Keratinocyte (primary cell): ENCODE results near the gene DRAP1. TPM values are rescaled to one million over a fixed set of nuclear protein-coding genes. Genes with fewer than 3 reads are reported as not detected.

Experiments
- DNase-seq: peaks from one replicate; pipeline ENCODE4 v3.0.0-alpha.2; 2011; ENCODE audit warnings: low read depth, missing footprints, low spot score
- FAIRE-seq: peaks from 2 replicates; lab custom pipeline; 2011; peaks lifted over from hg19 to GRCh38; lab: Jason Lieb, UNC
- H2AFZ ChIP-seq: 2 replicates; pipeline ENCODE4 v1.6.0; 2012; ENCODE audit warnings: low read length, control low read depth, inconsistent platforms; ENCODE audit not compliant: control insufficient read depth
- H3K27ac ChIP-seq: 2 replicates; pipeline ENCODE4 v1.5.1; 2011; ENCODE audit warnings: low read length; ENCODE audit not compliant: control insufficient read depth, insufficient read depth
- H3K27me3 ChIP-seq: 3 replicates; pipeline ENCODE4 v1.6.0; 2011; ENCODE audit warnings: low read length; ENCODE audit not compliant: control insufficient read depth, insufficient read depth; ENCODE audit errors: extremely low read depth
- H3K36me3 ChIP-seq, 2 experiments: 2 replicates in 1 of 2; 3 replicates in 1 of 2; pipeline ENCODE4 v1.5.1; 2011; ENCODE audit warnings: low read length in 2 of 2, mild to moderate bottlenecking in 1 of 2; ENCODE audit not compliant: control insufficient read depth in 2 of 2, insufficient read depth in 2 of 2; ENCODE audit errors: extremely low read depth in 1 of 2
- H3K4me1 ChIP-seq: 3 replicates; pipeline ENCODE4 v1.5.1; 2011; ENCODE audit warnings: low read length; ENCODE audit not compliant: control insufficient read depth, insufficient read depth; ENCODE audit errors: extremely low read depth
- H3K4me2 ChIP-seq: 3 replicates; pipeline ENCODE4 v1.6.0; 2011; ENCODE audit warnings: low read depth, low read length; ENCODE audit not compliant: control insufficient read depth, insufficient read depth; ENCODE audit errors: extremely low read depth
- H3K4me3 ChIP-seq, 3 experiments: fragments of 200-600 bp in 1 of 3; sonication (generic) in 1 of 3; 2 replicates in 2 of 3; 3 replicates in 1 of 3; pipeline ENCODE4 v1.5.1; 2011 to 2016; ENCODE audit warnings: low read length in 3 of 3, mild to moderate bottlenecking in 3 of 3, control low read depth in 2 of 3, inconsistent platforms in 1 of 3, low read depth in 1 of 3, mixed read lengths in 1 of 3, mixed run types in 1 of 3, moderate library complexity in 1 of 3; ENCODE audit not compliant: control insufficient read depth in 2 of 3, insufficient read depth in 2 of 3; ENCODE audit errors: extremely low read depth in 1 of 3
- H3K79me2 ChIP-seq: 2 replicates; pipeline ENCODE4 v1.6.0; 2012; ENCODE audit warnings: low read length; ENCODE audit not compliant: control insufficient read depth, insufficient read depth
- H3K9ac ChIP-seq: 3 replicates; pipeline ENCODE4 v1.6.0; 2011; ENCODE audit warnings: low read length; ENCODE audit not compliant: control insufficient read depth, insufficient read depth; ENCODE audit errors: extremely low read depth
- H3K9me1 ChIP-seq: 3 replicates; pipeline ENCODE4 v1.6.0; 2011; ENCODE audit warnings: low read length; ENCODE audit not compliant: control insufficient read depth, insufficient read depth; ENCODE audit errors: extremely low read depth
- H3K9me3 ChIP-seq: 2 replicates; pipeline ENCODE4 v1.5.1; 2012; ENCODE audit warnings: low read depth, low read length; ENCODE audit not compliant: control insufficient read depth
- H4K20me1 ChIP-seq: 3 replicates; pipeline ENCODE4 v1.6.0; 2011; ENCODE audit warnings: low read length; ENCODE audit not compliant: control insufficient read depth, insufficient read depth; ENCODE audit errors: extremely low read depth
- CTCF ChIP-seq, 3 experiments: IDR thresholded peaks in 1 of 3; conservative IDR thresholded peaks in 1 of 3; optimal IDR thresholded peaks in 1 of 3; 2 replicates in 2 of 3; 3 replicates in 1 of 3; pipeline versions ENCODE3 to v1.5.1; 2011; ENCODE audit warnings: low read length in 3 of 3, mild to moderate bottlenecking in 3 of 3, moderate library complexity in 2 of 3, control low read depth in 1 of 3, inconsistent platforms in 1 of 3; ENCODE audit not compliant: insufficient read depth in 2 of 3; ENCODE audit errors: extremely low read depth in 1 of 3
- EZH2 ChIP-seq: IDR thresholded peaks from one replicate; pipeline ENCODE4 v1.6.1; 2012; ENCODE audit warnings: inconsistent platforms, mild to moderate bottlenecking, low read length, moderate library complexity
- dilution Hi-C: fragments of 300-500 bp; cut with MboI; formaldehyde crosslinking; loops from one replicate; pipeline ENCODE4 v1.7.0; 2020; ENCODE audit warnings: low sequenced_read_pairs; ENCODE audit not compliant: extremely low pct_ligation_motif_present
- polyA plus RNA-seq, 5 experiments: library from polyadenylated mRNA; depleted of rRNA in 3 of 5; stranded (reverse) in 3 of 5; stranded (forward) in 1 of 5; unstranded in 1 of 5; fragments of >200 nt; gene quantifications; 1 replicate in 1 of 5; 2 replicates in 3 of 5; 3 replicates in 1 of 5; pipeline versions ENCODE4 v1.2.1 to v1.2.3, GENCODE V29; 2011 to 2012; ENCODE audit warnings: missing spikeins in 2 of 5, low read depth in 1 of 5, low replicate concordance in 1 of 5

DRAP1 gene
- polyA plus RNA-seq, 1 donor (not counting 4 experiments of a cell fraction or from before 2014, with no cell fraction given), result 135 TPM

DNA sequence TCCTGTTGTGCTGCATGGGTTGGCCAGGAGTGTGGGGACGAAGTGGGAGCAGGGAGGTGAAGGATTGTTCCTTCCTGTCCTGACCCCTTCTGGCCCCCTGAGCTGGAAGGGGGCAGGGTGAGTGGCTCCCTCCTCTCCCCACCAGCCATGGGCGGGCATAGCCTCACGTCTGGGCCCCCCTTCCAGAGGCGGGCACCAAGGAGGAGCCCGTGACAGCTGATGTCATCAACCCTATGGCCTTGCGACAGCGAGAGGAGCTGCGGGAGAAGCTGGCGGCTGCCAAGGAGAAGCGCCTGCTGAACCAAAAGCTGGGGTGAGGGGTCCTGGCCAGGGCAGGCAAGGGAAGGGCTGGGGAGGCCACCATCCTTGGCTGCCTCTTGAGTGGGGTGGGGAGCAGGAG is 45.7 kb downstream of the DRAP1 start:
- H3K4me2 ChIP-seq, result no peak overlapping the region
- no peaks in the 10 kb centered on the region for H3K27me3 ChIP-seq
- dilution Hi-C loops, result no loop called here
- H3K4me3 ChIP-seq, result no peak overlapping the region
- TF ChIP-seq EZH2 (no peak), CTCF (optimal IDR thresholded peaks at IDR 0.05 in 1 of 3, IDR thresholded peaks at IDR 0.05 in 1 of 3, conservative IDR thresholded peaks at IDR 0.05 in 1 of 3; ENCODE audit: extremely low read depth in 1 of 3, insufficient read depth in 2 of 3, low read length in 3 of 3) (no peak)
- no peaks in the 10 kb centered on the region for H3K9me3 ChIP-seq
- H3K4me1 ChIP-seq, result peaks cover 8% of the 10 kb centered on the region
- no peak overlapping the region for H3K9ac ChIP-seq
- H4K20me1 ChIP-seq, result no peaks in the 10 kb centered on the region
- no peak for FAIRE-seq
- H3K79me2 ChIP-seq, result peaks cover 31% of the 10 kb centered on the region
- H3K27ac ChIP-seq, result no peak overlapping the region
- H2AFZ ChIP-seq, result no peak overlapping the region
- no peaks in the 10 kb centered on the region for H3K9me1 ChIP-seq
- no peak for DNase-seq
- H3K36me3 ChIP-seq, result peaks cover 21 to 30% of the 10 kb centered on the region in 2 experiments

- no peaks in the 10 kb centered on the region for H3K9me3 ChIP-seq
- H3K36me3 ChIP-seq, result peaks cover 22 to 34% of the 10 kb centered on the region in 2 experiments
- peaks cover 8% of the 10 kb centered on the region for H3K4me1 ChIP-seq
- TF ChIP-seq CTCF (optimal IDR thresholded peaks at IDR 0.05 in 1 of 3, IDR thresholded peaks at IDR 0.05 in 1 of 3, conservative IDR thresholded peaks at IDR 0.05 in 1 of 3; ENCODE audit: extremely low read depth in 1 of 3, insufficient read depth in 2 of 3, low read length in 3 of 3) (peak in 1 of 3 experiments; percentile 6), EZH2 (no peak)
- no peak overlapping the region for H3K9ac ChIP-seq
- H3K79me2 ChIP-seq, result peaks cover 31% of the 10 kb centered on the region
- H3K4me3 ChIP-seq, result no peak overlapping the region
- no peak overlapping the region for H3K4me2 ChIP-seq
- H3K27me3 ChIP-seq, result no peaks in the 10 kb centered on the region
- no peak for FAIRE-seq
- H4K20me1 ChIP-seq, result no peaks in the 10 kb centered on the region
- dilution Hi-C loops, result no loop called here
- no peak for DNase-seq
- H3K27ac ChIP-seq, result no peak overlapping the region
- no peaks in the 10 kb centered on the region for H3K9me1 ChIP-seq
- H2AFZ ChIP-seq, result no peak overlapping the region
Observed at GRCh38 chr11:65965986-65966762, 46.9 kb downstream of the DRAP1 start.
